HG03108 (cell line): ENCODE measurements around the gene RABL2A.
"Not testable (repeated sequence)": the region's sequence is repeated elsewhere in the genome, so short reads cannot be mapped to it uniquely, and the experiment has no call there.

Source experiments
- ATAC-seq: cut with Tn5 transposase; IDR thresholded peaks from one replicate; pipeline ENCODE4 v1.9.1; 2021; ENCODE audit warnings: moderate library complexity; ENCODE audit not compliant: unreplicated experiment

The RABL2A gene

DNA sequence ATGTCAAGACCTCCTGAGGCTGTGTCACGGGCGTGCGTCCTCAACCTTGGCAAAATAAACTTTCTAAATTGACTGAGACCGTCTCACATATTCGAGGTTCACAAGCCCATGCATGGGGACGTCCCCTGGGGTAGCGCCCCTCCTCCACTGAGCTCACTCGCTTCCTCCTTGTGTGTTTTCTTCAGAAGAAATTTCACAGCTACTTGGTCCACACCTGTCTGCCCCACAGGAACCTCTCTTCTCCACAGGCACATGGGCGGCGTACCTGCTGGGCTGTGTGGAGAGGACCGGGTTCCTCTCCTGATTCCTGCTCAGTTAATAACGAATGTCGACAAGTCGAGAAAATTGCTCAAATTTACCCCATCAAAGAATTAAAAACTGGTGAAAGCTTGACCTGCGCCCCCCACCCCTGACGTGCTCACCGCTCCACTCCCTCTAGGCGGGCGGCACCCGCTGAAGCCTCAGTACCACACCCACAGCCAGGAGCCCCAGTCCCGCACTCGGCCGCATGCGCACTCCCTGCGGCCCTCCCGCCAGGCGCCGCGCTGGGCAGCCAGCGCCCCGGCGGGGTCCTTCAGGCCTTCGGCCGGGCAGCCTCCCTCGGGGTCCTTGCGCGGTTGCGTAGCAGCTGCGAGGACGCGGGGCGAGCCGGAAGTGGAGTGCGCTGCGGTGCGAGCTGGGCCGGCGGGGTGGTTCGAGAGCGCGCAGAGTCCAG is at the start of gene RABL2A:
Gene RABL2A (plus strand): TSS at position 651 of the 715 bp plus-strand sequence. CDS start 1,341 bp downstream, outside the sequence.
- ATAC-seq = peak; percentile 91

- not testable (repeated sequence) for ATAC-seq
These were observed 48.6 kb upstream of the RABL2A start for GRCh38 chr2:113578508-113578907.

DNA sequence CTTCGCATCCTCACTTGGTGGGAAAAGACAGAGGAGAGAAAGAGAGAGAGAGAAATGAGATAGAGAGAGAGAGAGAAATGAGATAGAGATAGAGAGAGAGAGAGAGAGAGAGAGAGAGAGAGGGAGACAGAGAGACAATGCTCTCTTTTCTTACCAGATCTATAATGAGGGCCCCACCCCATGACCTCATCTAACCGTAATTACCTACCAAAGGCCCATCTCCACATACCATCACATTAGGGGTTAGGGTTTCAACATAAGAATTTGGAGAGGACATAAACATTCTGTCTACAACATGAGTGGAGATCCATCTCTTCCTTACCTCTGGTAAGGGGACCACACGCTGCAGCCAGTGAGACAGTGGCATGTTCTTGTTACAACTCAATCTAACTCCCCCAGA is 44.6 kb upstream of the RABL2A start:
- ATAC-seq = not testable (repeated sequence)

GRCh38 chr2:113583521-113584225 is 43.4 kb upstream of the RABL2A start:
- not testable (repeated sequence) for ATAC-seq

DNA sequence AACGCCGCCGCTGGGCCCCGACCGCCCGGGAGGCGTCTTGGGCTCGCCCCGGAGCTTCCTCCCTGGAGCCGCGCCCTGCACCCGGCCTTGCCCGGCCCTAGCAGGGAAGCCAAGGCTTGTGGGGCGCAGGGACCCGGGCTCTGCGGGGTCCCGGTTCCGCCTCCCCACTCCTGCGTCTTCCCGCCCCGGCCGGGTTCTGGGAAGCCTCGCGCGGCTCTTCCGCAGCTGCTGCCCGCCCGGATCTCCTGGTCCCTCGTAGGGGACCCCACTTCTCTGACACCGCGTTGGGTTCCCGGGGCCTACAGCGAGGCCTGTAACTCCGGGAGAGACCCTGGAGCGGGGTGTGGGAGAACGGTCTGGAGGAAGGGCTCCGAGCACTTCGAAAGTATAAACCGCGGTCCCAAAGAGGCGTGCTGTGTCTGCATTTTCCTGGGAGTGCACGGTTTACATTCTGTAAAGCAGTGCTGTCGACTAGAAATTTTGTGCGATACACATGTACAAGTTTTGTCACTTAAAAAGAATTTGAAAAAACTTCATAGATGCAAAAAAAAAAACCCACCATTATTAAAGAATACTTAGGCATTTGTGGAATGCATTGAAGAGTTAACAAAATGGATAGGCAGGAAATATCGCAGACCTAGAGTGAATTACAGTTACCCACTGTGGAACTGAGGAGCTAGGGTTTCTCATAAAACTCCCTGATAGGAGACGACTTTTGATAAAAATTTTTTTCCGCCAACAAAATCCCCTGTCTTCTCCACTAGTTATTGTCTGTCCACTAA is 42.6 kb upstream of the RABL2A start:
- not testable (repeated sequence) for ATAC-seq

GRCh38 chr2:113587201-113587600 is 39.9 kb upstream of the RABL2A start:
- ATAC-seq = not testable (repeated sequence)

GRCh38 chr2:113589591-113589990 is 37.5 kb upstream of the RABL2A start:
- ATAC-seq = not testable (repeated sequence)

DNA sequence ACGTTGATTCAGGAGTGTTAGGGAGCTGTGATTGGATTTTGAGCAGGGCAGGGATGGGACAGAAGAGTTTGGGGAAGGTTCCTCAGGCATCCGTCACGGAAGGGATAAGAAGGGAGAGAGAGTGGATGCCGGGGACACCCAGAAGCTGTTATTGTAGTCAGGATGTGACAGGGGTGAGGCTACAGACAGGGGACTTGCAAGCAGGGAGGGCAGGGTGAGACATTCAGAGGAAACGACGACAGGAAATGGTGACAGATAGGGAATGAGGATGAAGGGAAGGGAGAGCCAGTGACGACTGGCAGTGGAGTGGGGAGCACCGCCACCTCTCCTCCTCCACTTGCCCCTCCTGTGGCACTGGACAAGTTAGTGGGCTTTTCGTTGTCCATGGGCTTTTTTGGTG is 35.1 kb upstream of the RABL2A start:
- not testable (repeated sequence) for ATAC-seq

DNA sequence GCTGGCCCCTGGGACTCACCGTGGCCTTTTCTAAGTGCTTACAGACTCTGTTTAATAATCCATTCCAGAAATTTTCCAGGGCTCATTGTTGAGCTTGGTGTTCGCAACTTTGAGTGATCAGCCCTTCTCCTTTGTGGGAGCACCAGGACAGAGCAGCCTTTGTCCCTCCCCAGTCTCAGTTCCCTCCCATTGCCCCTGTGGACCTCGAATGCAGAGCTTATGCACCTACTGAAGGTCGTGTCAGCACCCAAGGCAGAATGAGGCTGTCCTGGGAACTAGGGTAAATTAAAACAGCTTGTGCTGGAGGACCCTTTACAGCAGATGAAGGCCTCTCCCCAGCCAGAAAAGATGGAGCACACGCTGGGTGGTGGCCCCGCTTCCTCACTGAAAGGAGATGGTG is 33.8 kb upstream of the RABL2A start:
- not testable (repeated sequence) for ATAC-seq

DNA sequence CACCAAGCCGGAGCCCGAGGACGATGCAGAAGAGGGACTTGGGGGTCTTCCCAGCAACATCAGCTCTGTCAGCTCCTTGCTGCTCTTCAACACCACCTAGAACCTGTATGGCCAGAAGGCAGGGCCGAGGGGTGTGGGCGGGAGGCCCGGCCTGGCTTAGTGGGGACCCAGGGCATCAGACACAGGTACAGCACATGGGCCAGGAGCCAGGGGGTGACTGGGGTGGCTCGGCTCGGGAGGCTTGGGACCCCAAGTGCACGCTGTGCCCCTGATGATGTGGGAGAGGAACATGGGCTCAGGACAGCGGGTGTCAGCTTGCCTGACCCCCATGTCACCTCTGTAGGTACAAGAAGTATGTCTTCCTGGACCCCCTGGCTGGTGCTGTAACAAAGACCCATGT is 31.3 kb upstream of the RABL2A start:
- not testable (repeated sequence) for ATAC-seq

- ATAC-seq = not testable (repeated sequence)
These were observed 29.9 kb upstream of the RABL2A start for GRCh38 chr2:113597164-113597563.

GRCh38 chr2:113597572-113597971 is 29.5 kb upstream of the RABL2A start:
- not testable (repeated sequence) for ATAC-seq

DNA sequence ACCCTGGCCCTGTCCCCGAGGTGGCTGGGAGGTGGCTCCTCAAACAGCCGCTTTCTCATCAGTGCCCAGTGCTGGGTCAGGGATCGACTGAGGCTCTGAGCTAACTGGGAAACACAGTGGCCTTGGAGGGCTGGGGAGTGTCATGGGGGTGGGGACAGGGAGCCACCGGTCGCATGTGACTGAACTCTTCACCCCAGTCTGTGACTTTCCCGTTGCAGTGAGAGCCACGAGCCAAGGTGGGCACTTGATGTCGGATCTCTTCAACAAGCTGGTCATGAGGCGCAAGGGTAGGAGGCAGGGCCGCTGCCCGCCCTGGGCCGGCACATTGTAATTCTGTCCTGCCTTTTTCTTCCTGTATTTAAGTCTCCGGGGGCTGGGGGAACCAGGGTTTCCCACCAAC is 28.9 kb upstream of the RABL2A start:
- not testable (repeated sequence) for ATAC-seq

DNA sequence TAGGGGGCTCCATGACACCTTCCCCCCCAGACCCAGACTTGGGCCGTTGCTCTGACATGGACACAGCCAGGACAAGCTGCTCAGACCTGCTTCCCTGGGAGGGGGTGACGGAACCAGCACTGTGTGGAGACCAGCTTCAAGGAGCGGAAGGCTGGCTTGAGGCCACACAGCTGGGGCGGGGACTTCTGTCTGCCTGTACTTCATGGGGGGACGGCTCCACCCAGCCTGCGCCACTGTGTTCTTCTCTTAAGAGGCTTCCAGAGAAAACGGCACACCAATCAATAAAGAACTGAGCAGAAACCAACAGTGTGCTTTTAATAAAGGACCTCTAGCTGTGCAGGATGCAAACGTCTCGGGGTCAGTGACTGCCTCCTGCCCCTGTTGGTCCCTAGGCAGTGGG is 28.3 kb upstream of the RABL2A start:
- not testable (repeated sequence) for ATAC-seq

GRCh38 chr2:113599208-113599607 is 27.9 kb upstream of the RABL2A start:
- not testable (repeated sequence) for ATAC-seq

DNA sequence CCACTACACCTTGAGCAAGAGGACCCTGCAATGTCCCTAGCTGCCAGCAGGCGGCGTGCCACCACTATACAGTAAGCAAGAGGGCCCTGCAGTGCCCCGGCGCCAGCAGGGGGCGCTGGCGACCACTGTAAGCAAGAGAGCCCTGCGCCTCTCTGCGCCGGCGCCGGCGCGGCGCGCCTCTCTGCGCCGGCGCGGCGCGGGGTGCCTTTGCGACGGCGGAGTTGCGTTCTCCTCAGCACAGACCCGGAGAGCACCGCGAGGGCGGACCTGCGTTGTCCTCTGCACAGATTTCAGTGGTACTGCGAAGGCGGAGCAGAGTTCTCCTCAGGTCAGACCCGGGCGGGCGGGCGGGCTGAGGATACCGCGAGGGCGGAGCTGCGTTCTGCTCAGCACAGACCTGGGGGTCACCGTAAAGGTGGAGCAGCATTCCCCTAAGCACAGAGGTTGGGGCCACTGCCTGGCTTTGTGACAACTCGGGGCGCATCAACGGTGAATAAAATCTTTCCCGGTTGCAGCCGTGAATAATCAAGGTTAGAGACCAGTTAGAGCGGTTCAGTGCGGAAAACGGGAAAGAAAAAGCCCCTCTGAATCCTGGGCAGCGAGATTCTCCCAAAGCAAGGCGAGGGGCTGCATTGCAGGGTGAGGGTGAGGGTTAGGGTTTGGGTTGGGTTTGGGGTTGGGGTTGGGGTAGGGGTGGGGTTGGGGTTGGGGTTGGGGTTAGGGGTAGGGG is 24.9 kb upstream of the RABL2A start:
- not testable (repeated sequence) for ATAC-seq

- no peak for ATAC-seq
These were observed 24.1 kb upstream of the RABL2A start for GRCh38 chr2:113602869-113603466.

DNA sequence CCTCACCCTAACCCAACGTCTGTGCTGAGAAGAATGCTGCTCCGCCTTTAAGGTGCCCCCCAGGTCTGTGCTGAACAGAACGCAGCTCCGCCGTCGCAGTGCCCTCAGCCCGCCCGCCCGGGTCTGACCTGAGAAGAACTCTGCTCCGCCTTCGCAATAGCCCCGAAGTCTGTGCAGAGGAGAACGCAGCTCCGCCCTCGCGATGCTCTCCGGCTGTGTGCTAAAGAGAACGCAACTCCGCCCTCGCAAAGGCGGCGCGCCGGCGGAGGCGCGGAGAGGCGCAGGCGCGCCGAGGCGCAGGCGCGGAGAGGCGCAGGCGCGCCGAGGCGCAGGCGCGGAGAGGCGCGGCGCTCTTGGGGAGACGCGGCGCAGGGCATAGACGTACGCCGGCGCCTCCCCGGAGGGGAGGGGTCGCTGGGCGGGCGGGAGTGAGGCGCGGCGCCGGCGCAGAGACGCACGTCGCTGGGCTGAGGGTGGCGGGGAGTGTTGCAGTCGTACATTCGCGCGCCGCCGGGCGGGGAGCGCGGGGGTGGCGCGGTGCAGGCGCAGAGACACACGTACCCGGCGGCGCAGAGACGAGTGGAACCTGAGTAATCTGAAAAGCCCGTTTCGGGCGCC is 23.5 kb upstream of the RABL2A start:
- peak; percentile 97 for ATAC-seq

GRCh38 chr2:113604085-113604477 is 23.0 kb upstream of the RABL2A start:
- not testable (repeated sequence) for ATAC-seq

- ATAC-seq = not testable (repeated sequence)
These were observed 22.4 kb upstream of the RABL2A start for GRCh38 chr2:113604661-113605060.
